Gastroesophageal sphincter (tissue), 4 donors: ENCODE results near the gene ABR. TPM values are rescaled to one million over a fixed set of nuclear protein-coding genes. Genes with fewer than 3 reads are reported as not detected.
A peak's percentile ranks its signal among the peaks of the same experiment; 100 is the strongest.

ENCODE experiments used
- ATAC-seq: fragments of 150-250 bp; one replicate; pipeline ENCODE4 v1.9.1; 2016; ENCODE audit warnings: mild to moderate bottlenecking, moderate library complexity
- H3K27ac ChIP-seq, 4 donors: fragments of 200-600 bp; sonication (generic) in 3 of 4; 1 replicate in 3 of 4; 2 replicates in 1 of 4; pipeline ENCODE4 v1.5.1; 2016 to 2019
- H3K27me3 ChIP-seq: fragments of 200-600 bp; sonication (generic); one replicate; pipeline ENCODE4 v1.5.1; 2019
- H3K36me3 ChIP-seq, 2 donors: fragments of 200-600 bp; sonication (generic); one replicate each; pipeline ENCODE4 v1.5.1; 2019; ENCODE audit warnings: control low read depth in 1 of 2
- H3K4me1 ChIP-seq, 3 donors: fragments of 200-600 bp; sonication (generic); 1 replicate in 2 of 3; 2 replicates in 1 of 3; pipeline ENCODE4 v1.5.1; 2016 to 2019; ENCODE audit warnings: control low read depth in 2 of 3
- H3K4me3 ChIP-seq, 2 donors: fragments of 200-600 bp; sonication (generic); one replicate each; pipeline ENCODE4 v1.5.1; 2019; ENCODE audit warnings: mild to moderate bottlenecking in 1 of 2, moderate library complexity in 1 of 2
- H3K9me3 ChIP-seq, 3 donors: fragments of 200-600 bp; sonication (generic); one replicate each; pipeline ENCODE4 v1.5.1; 2017 to 2019; ENCODE audit warnings: control low read depth in 2 of 3
- EP300 ChIP-seq: sonication (generic); formaldehyde crosslinking; IDR thresholded peaks from one replicate; pipeline ENCODE4 v1.6.1; 2017; ENCODE audit warnings: antibody characterized with exemption, mild to moderate bottlenecking
- POLR2A ChIP-seq, 2 donors: fragments of 450-650 bp; IDR thresholded peaks; one replicate each; pipeline ENCODE4 v1.6.1; 2017; ENCODE audit warnings: antibody characterized with exemption in 2 of 2, mild to moderate bottlenecking in 2 of 2, moderate library complexity in 1 of 2
- POLR2AphosphoS5 ChIP-seq: sonication (generic); formaldehyde crosslinking; IDR thresholded peaks from one replicate; pipeline ENCODE4 v1.6.1; 2017; ENCODE audit warnings: antibody characterized with exemption
- WGBS, 2 donors: methylation state at CpG; one replicate each; pipeline ENCODE4 v1.1.5; 2018; ENCODE audit warnings: low coverage in 1 of 2; 5-methylcytosine and 5-hydroxymethylcytosine counted together
- total RNA-seq, 4 donors: library from RNA; depleted of rRNA; stranded (reverse); fragments of >200 nt; gene quantifications; one replicate each; pipeline ENCODE4 v1.1.0, GENCODE V29; 2016
- TF ChIP-seq, protein P1 (sequence below), 4 experiments: fragments of 200-600 bp in 2 of 4; fragments of 450-650 bp in 2 of 4; sonication (generic) in 1 of 4; IDR thresholded peaks; one replicate each; pipeline ENCODE4 v1.5.1; 2017 to 2019; ENCODE audit warnings: antibody characterized with exemption in 4 of 4, mild to moderate bottlenecking in 2 of 4, moderate library complexity in 2 of 4

Gene ABR
- total RNA-seq, 4 donors from 2014 or later: 62.6 to 147 (median 114) TPM

DNA sequence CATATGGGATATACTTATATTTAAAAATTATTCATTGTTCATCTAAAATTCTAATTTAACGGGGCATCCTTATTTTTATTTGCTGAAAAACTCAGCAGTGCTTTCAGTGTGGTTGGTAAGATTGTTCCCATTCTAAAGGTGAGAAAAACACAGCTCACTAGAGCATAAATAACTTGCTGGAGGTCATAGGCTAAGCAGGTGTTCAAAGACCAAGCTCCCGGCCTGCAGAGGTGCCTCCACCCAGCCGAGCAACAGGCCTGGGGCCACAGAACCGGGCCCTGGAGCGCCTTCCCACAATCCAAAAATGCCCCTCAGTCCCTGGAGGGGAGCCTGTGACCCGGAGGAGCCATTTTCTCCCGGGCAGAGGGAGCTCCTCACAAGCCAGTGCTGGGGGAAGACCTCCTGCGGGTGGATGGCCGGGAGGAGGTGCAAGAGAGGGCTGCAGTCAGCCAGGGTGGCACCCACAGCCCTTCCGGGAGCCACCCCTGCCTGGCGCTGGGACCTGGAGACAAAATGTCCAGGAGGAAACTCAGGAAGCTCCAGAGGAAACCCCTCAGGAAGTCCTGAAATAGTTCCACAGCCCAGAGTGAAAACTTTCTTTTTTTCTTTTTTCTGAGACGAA is 14.7 kb downstream of the ABR start:
- H3K27me3 ChIP-seq: no peaks in the 10 kb centered on the region
- whole genome bisulfite sequencing, 2 donors: 43 to 73% methylated on average over 2 to 3 of the region's 12 CpGs
- TF ChIP-seq POLR2AphosphoS5: no peak
- no peak for TF ChIP-seq EP300
- TF ChIP-seq, protein P1, sequence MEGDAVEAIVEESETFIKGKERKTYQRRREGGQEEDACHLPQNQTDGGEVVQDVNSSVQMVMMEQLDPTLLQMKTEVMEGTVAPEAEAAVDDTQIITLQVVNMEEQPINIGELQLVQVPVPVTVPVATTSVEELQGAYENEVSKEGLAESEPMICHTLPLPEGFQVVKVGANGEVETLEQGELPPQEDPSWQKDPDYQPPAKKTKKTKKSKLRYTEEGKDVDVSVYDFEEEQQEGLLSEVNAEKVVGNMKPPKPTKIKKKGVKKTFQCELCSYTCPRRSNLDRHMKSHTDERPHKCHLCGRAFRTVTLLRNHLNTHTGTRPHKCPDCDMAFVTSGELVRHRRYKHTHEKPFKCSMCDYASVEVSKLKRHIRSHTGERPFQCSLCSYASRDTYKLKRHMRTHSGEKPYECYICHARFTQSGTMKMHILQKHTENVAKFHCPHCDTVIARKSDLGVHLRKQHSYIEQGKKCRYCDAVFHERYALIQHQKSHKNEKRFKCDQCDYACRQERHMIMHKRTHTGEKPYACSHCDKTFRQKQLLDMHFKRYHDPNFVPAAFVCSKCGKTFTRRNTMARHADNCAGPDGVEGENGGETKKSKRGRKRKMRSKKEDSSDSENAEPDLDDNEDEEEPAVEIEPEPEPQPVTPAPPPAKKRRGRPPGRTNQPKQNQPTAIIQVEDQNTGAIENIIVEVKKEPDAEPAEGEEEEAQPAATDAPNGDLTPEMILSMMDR (IDR thresholded peaks at IDR 0.05): no peak
- TF ChIP-seq POLR2A (IDR thresholded peaks at IDR 0.05): no peak
- peak overlapping the region in 2 of 4 donors; percentile 12 to 19 for H3K27ac ChIP-seq
- H3K4me3 ChIP-seq: no peak overlapping the region
- peak; percentile 63 for ATAC-seq
- H3K36me3 ChIP-seq: peaks cover 0 to 12% of the 10 kb centered on the region in 2 donors
- H3K4me1 ChIP-seq: peaks cover 0 to 26% (median 0%) of the 10 kb centered on the region in 3 donors
- no peaks in the 10 kb centered on the region for H3K9me3 ChIP-seq

DNA sequence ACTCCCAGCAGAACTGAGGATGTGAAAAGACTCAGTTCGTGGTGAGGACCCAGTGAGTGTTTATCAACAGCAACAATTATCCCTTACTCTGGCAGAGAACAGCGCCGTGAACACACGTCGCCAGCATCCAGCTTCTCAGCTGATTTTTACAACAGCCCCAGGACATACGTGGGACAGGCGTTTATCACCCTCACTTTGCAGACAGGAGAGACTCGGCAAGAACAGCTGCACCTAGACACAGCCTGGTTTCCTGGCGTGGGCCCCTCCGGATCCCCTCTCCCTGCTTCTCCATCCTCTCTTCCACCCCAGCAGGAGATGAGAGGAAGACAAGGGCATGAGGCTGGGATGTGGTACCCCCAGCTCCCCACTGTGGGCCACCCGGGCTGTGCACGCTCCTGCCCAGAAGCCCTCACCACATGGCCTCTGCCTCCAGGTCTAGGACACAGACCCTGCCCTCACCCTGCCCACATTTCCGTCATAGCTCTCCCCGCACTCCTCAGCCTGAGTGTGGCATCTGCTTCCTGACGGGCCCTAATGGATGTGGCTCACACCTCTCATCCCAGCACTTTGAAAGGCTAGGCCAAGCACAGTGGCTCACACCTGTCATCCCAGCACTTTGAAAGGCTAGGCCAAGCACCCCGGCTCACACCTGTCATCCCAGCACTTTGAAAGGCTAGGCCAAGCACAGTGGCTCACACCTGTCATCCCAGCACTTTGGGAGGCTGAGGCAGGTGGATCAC is 17.5 kb downstream of the ABR start:
- Histone ChIP-seq H3K36me3 (peaks cover 0 to 26% of the 10 kb centered on the region in 2 donors), H3K27ac (no peak overlapping the region), H3K4me3 (no peak overlapping the region), H3K9me3 (no peaks in the 10 kb centered on the region), H3K4me1 (peaks cover 0 to 26% (median 0%) of the 10 kb centered on the region in 3 donors), H3K27me3 (no peaks in the 10 kb centered on the region)
- ATAC-seq: no peak
- TF ChIP-seq POLR2AphosphoS5: no peak
- TF ChIP-seq POLR2A (IDR thresholded peaks at IDR 0.05): no peak
- TF ChIP-seq, protein P1 (IDR thresholded peaks at IDR 0.05): no peak
- TF ChIP-seq EP300: no peak
- WGBS, 2 donors: 80% methylated on average over 1 of the region's 16 CpGs; no CpG with 5 or more reads in 1 of the 2 donors

DNA sequence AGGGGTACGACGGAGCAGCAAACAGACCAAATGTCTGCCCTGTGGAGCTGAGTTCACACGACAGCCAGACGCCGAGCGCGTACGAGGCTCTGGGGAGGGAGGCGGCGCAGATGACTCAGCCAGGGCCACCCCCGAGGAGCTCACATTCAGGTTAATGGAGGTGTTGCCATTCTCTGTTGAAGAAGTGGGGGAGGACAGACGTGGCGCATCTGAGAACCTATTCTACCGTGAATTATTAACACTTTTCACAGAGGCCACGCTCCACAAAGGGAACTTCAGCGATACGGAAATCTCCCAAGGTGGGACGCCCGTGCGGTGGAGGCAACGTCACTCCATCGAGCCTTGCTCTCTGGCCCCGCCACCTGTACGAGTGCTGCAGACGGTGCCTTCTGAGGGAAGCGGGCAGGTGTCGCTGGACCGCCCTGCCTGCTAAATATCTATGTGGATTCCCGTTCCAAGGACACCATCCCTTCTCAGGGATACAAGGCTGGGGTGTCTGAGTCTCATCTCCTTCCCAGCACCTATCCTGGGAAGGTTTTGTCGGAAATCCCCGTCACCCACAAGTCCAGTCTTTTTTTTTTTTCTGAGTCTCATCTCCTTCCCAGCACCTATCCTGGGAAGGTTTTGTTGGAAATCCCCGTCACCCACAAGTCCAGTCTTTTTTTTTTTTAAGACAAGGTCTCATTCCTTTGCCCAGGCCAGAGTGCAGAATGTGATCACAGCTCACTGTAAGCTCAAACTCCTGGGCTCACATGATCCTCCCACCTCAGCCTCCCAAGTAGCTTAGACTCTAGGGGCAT is 19.0 kb downstream of the ABR start:
- peaks cover 0 to 26% of the 10 kb centered on the region in 2 donors for H3K36me3 ChIP-seq
- no peak overlapping the region for H3K27ac ChIP-seq
- no peak overlapping the region for H3K4me3 ChIP-seq
- H3K4me1 ChIP-seq: peaks cover 0 to 11% (median 0%) of the 10 kb centered on the region in 3 donors
- WGBS, 2 donors: 90 to 100% methylated on average over 3 to 26 of the region's 32 CpGs
- ATAC-seq: no peak
- H3K27me3 ChIP-seq: no peaks in the 10 kb centered on the region
- H3K9me3 ChIP-seq: no peaks in the 10 kb centered on the region
- TF ChIP-seq, protein P1 (IDR thresholded peaks at IDR 0.05): no peak
- no peak for TF ChIP-seq POLR2AphosphoS5
- no peak for TF ChIP-seq EP300
- TF ChIP-seq POLR2A (IDR thresholded peaks at IDR 0.05): no peak

DNA sequence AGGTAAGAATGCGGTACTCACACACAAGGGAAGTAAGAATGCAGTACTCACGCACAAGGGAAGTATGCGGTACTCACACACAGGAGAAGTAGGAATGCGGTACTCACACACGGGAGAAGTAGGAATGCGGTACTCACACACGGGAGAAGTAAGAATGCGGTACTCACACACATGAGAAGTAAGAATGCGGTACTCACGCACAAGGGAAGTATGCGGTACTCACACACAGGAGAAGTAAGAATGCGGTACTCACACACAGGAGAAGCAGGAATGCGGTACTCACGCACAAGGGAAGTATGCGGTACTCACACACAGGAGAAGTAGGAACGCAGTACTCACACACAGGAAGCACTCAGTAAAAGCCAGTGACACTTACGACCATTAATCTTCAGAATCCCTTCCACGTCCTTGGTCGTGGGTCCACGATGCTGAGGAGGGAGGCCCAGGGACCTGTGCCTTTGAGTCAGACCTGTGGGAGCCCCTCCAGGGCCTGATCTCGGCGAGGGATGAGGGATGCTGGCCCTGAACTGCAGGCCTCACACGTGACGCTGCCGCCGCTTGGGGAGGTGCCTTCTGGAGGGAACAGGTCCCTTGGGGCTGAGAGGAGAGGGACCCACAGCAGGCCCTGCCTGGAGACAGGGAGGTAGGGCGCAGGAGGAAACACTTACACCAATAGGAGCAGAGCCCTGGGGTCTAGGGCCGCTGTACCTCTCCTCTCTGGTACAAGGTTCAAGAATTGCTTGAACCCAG is 20.2 kb downstream of the ABR start:
- H3K27me3 ChIP-seq: no peaks in the 10 kb centered on the region
- ATAC-seq: no peak
- H3K4me1 ChIP-seq: peaks cover 0 to 4% (median 0%) of the 10 kb centered on the region in 3 donors
- H3K36me3 ChIP-seq: peaks cover 0 to 26% of the 10 kb centered on the region in 2 donors
- H3K27ac ChIP-seq: no peak overlapping the region
- H3K9me3 ChIP-seq: no peaks in the 10 kb centered on the region
- no peak for TF ChIP-seq POLR2A (IDR thresholded peaks at IDR 0.05)
- TF ChIP-seq POLR2AphosphoS5: no peak
- TF ChIP-seq, protein P1 (IDR thresholded peaks at IDR 0.05): no peak
- no peak for TF ChIP-seq EP300
- WGBS, 2 donors: 87 to 92% methylated on average over 20 to 24 of the region's 28 CpGs
- no peak overlapping the region for H3K4me3 ChIP-seq
